Keratinocyte (primary cell): ENCODE results near the gene PCNX1. TPM values are rescaled to one million over a fixed set of nuclear protein-coding genes. Genes with fewer than 3 reads are reported as not detected.

Experiments
- DNase-seq: peaks from one replicate; pipeline ENCODE4 v3.0.0-alpha.2; 2011; ENCODE audit warnings: low read depth, missing footprints, low spot score
- FAIRE-seq: peaks from 2 replicates; lab custom pipeline; 2011; peaks lifted over from hg19 to GRCh38; lab: Jason Lieb, UNC
- H2AFZ ChIP-seq: 2 replicates; pipeline ENCODE4 v1.6.0; 2012; ENCODE audit warnings: low read length, control low read depth, inconsistent platforms; ENCODE audit not compliant: control insufficient read depth
- H3K27ac ChIP-seq: 2 replicates; pipeline ENCODE4 v1.5.1; 2011; ENCODE audit warnings: low read length; ENCODE audit not compliant: control insufficient read depth, insufficient read depth
- H3K27me3 ChIP-seq: 3 replicates; pipeline ENCODE4 v1.6.0; 2011; ENCODE audit warnings: low read length; ENCODE audit not compliant: control insufficient read depth, insufficient read depth; ENCODE audit errors: extremely low read depth
- H3K36me3 ChIP-seq, 2 experiments: 2 replicates in 1 of 2; 3 replicates in 1 of 2; pipeline ENCODE4 v1.5.1; 2011; ENCODE audit warnings: low read length in 2 of 2, mild to moderate bottlenecking in 1 of 2; ENCODE audit not compliant: control insufficient read depth in 2 of 2, insufficient read depth in 2 of 2; ENCODE audit errors: extremely low read depth in 1 of 2
- H3K4me1 ChIP-seq: 3 replicates; pipeline ENCODE4 v1.5.1; 2011; ENCODE audit warnings: low read length; ENCODE audit not compliant: control insufficient read depth, insufficient read depth; ENCODE audit errors: extremely low read depth
- H3K4me2 ChIP-seq: 3 replicates; pipeline ENCODE4 v1.6.0; 2011; ENCODE audit warnings: low read depth, low read length; ENCODE audit not compliant: control insufficient read depth, insufficient read depth; ENCODE audit errors: extremely low read depth
- H3K4me3 ChIP-seq, 3 experiments: fragments of 200-600 bp in 1 of 3; sonication (generic) in 1 of 3; 2 replicates in 2 of 3; 3 replicates in 1 of 3; pipeline ENCODE4 v1.5.1; 2011 to 2016; ENCODE audit warnings: low read length in 3 of 3, mild to moderate bottlenecking in 3 of 3, control low read depth in 2 of 3, inconsistent platforms in 1 of 3, low read depth in 1 of 3, mixed read lengths in 1 of 3, mixed run types in 1 of 3, moderate library complexity in 1 of 3; ENCODE audit not compliant: control insufficient read depth in 2 of 3, insufficient read depth in 2 of 3; ENCODE audit errors: extremely low read depth in 1 of 3
- H3K79me2 ChIP-seq: 2 replicates; pipeline ENCODE4 v1.6.0; 2012; ENCODE audit warnings: low read length; ENCODE audit not compliant: control insufficient read depth, insufficient read depth
- H3K9ac ChIP-seq: 3 replicates; pipeline ENCODE4 v1.6.0; 2011; ENCODE audit warnings: low read length; ENCODE audit not compliant: control insufficient read depth, insufficient read depth; ENCODE audit errors: extremely low read depth
- H3K9me1 ChIP-seq: 3 replicates; pipeline ENCODE4 v1.6.0; 2011; ENCODE audit warnings: low read length; ENCODE audit not compliant: control insufficient read depth, insufficient read depth; ENCODE audit errors: extremely low read depth
- H3K9me3 ChIP-seq: 2 replicates; pipeline ENCODE4 v1.5.1; 2012; ENCODE audit warnings: low read depth, low read length; ENCODE audit not compliant: control insufficient read depth
- H4K20me1 ChIP-seq: 3 replicates; pipeline ENCODE4 v1.6.0; 2011; ENCODE audit warnings: low read length; ENCODE audit not compliant: control insufficient read depth, insufficient read depth; ENCODE audit errors: extremely low read depth
- CTCF ChIP-seq, 3 experiments: IDR thresholded peaks in 1 of 3; conservative IDR thresholded peaks in 1 of 3; optimal IDR thresholded peaks in 1 of 3; 2 replicates in 2 of 3; 3 replicates in 1 of 3; pipeline versions ENCODE3 to v1.5.1; 2011; ENCODE audit warnings: low read length in 3 of 3, mild to moderate bottlenecking in 3 of 3, moderate library complexity in 2 of 3, control low read depth in 1 of 3, inconsistent platforms in 1 of 3; ENCODE audit not compliant: insufficient read depth in 2 of 3; ENCODE audit errors: extremely low read depth in 1 of 3
- EZH2 ChIP-seq: IDR thresholded peaks from one replicate; pipeline ENCODE4 v1.6.1; 2012; ENCODE audit warnings: inconsistent platforms, mild to moderate bottlenecking, low read length, moderate library complexity
- dilution Hi-C: fragments of 300-500 bp; cut with MboI; formaldehyde crosslinking; loops from one replicate; pipeline ENCODE4 v1.7.0; 2020; ENCODE audit warnings: low sequenced_read_pairs; ENCODE audit not compliant: extremely low pct_ligation_motif_present
- polyA plus RNA-seq, 5 experiments: library from polyadenylated mRNA; depleted of rRNA in 3 of 5; stranded (reverse) in 3 of 5; stranded (forward) in 1 of 5; unstranded in 1 of 5; fragments of >200 nt; gene quantifications; 1 replicate in 1 of 5; 2 replicates in 3 of 5; 3 replicates in 1 of 5; pipeline versions ENCODE4 v1.2.1 to v1.2.3, GENCODE V29; 2011 to 2012; ENCODE audit warnings: missing spikeins in 2 of 5, low read depth in 1 of 5, low replicate concordance in 1 of 5

Gene PCNX1
- polyA plus RNA-seq, 1 donor (not counting 4 experiments of a cell fraction or from before 2014, with no cell fraction given): 39.8 TPM

GRCh38 chr14:71136386-71137060 is 229.3 kb downstream of the PCNX1 start:
- dilution Hi-C loops: no loop called here
- TF ChIP-seq EZH2 (no peak), CTCF (optimal IDR thresholded peaks at IDR 0.05 in 1 of 3, IDR thresholded peaks at IDR 0.05 in 1 of 3, conservative IDR thresholded peaks at IDR 0.05 in 1 of 3; ENCODE audit: extremely low read depth in 1 of 3, insufficient read depth in 2 of 3, low read length in 3 of 3) (no peak)
- FAIRE-seq: no peak

GRCh38 chr14:71137536-71138447 is 230.5 kb downstream of the PCNX1 start:
- Histone ChIP-seq H3K27ac (no peak overlapping the region), H3K79me2 (no peaks in the 10 kb centered on the region), H3K4me1 (peaks cover 14% of the 10 kb centered on the region), H3K9me1 (no peaks in the 10 kb centered on the region), H2AFZ (no peak overlapping the region), H4K20me1 (no peaks in the 10 kb centered on the region), H3K36me3 (no peaks in the 10 kb centered on the region), H3K27me3 (no peaks in the 10 kb centered on the region), H3K9me3 (no peaks in the 10 kb centered on the region), H3K4me2 (no peak overlapping the region), H3K4me3 (no peak overlapping the region), H3K9ac (no peak overlapping the region)
- TF ChIP-seq EZH2: no peak
- TF ChIP-seq CTCF (optimal IDR thresholded peaks at IDR 0.05 in 1 of 3, IDR thresholded peaks at IDR 0.05 in 1 of 3, conservative IDR thresholded peaks at IDR 0.05 in 1 of 3; ENCODE audit: extremely low read depth in 1 of 3, insufficient read depth in 2 of 3, low read length in 3 of 3): no peak
- DNase-seq: no peak
- dilution Hi-C loops: no loop called here
- FAIRE-seq: no peak

More at GRCh38 chr14:71136386-71137060, 229.3 kb downstream of the PCNX1 start:
- no peaks in the 10 kb centered on the region for H3K36me3 ChIP-seq
- no peak for DNase-seq
- H3K79me2 ChIP-seq: no peaks in the 10 kb centered on the region
- no peaks in the 10 kb centered on the region for H3K9me1 ChIP-seq
- peaks cover 2% of the 10 kb centered on the region for H3K4me1 ChIP-seq
- no peaks in the 10 kb centered on the region for H3K27me3 ChIP-seq
- H3K4me2 ChIP-seq: no peak overlapping the region
- no peak overlapping the region for H3K9ac ChIP-seq
- H3K4me3 ChIP-seq: no peak overlapping the region
- no peak overlapping the region for H2AFZ ChIP-seq
- H3K27ac ChIP-seq: no peak overlapping the region
- H3K9me3 ChIP-seq: no peaks in the 10 kb centered on the region
- no peaks in the 10 kb centered on the region for H4K20me1 ChIP-seq
